Epithelial cell of proximal tubule (primary cell): ENCODE measurements around the gene FIBP. TPM values are rescaled to one million over a fixed set of nuclear protein-coding genes. Genes with fewer than 3 reads are reported as not detected.

ENCODE experiments used
- DNase-seq: peaks from one replicate; pipeline ENCODE4 v3.0.0-alpha.2; 2011; ENCODE audit warnings: low read depth
- H3K4me3 ChIP-seq: 2 replicates; pipeline ENCODE4 v1.5.1; 2011; ENCODE audit warnings: low read depth, mild to moderate bottlenecking, low read length
- CTCF ChIP-seq: conservative IDR thresholded peaks from 2 replicates; pipeline ENCODE4 v1.5.1; 2012; ENCODE audit warnings: low read depth, mild to moderate bottlenecking, low read length
- total RNA-seq: library from RNA; depleted of rRNA; stranded (reverse); fragments of >200 nt; gene quantifications from 2 replicates; pipeline ENCODE4 v1.2.3, GENCODE V29; 2015

The FIBP gene
- total RNA-seq, 1 donor from 2014 or later: 85.3 TPM

GRCh38 chr11:65856689-65857499 lies 31.4 kb downstream of the FIBP start:
- no peak for TF ChIP-seq CTCF
- DNase-seq: no peak

GRCh38 chr11:65855927-65856363 lies 32.3 kb downstream of the FIBP start:
- H3K4me3 ChIP-seq: peak overlapping the region; percentile 98
- TF ChIP-seq CTCF: no peak
- DNase-seq: no peak

More at GRCh38 chr11:65856689-65857499, 31.4 kb downstream of the FIBP start:
- H3K4me3 ChIP-seq: peak overlapping the region; percentile 98

GRCh38 chr11:65854852-65855837 lies 33.1 kb downstream of the FIBP start:
- H3K4me3 ChIP-seq: no peak overlapping the region
- DNase-seq: no peak

GRCh38 chr11:65854161-65854592 lies 34.1 kb downstream of the FIBP start:
- no peak overlapping the region for H3K4me3 ChIP-seq
- no peak for DNase-seq
- TF ChIP-seq CTCF: no peak

More at GRCh38 chr11:65854852-65855837, 33.1 kb downstream of the FIBP start:
- no peak for TF ChIP-seq CTCF

- no peak overlapping the region for H3K4me3 ChIP-seq
- DNase-seq: no peak
- peak; percentile 9 for TF ChIP-seq CTCF
Measured at GRCh38 chr11:65853246-65853979, 34.9 kb downstream of the FIBP start.

GRCh38 chr11:65852508-65853245 lies 35.6 kb downstream of the FIBP start:
- no peak for TF ChIP-seq CTCF
- DNase-seq: no peak
- no peak overlapping the region for H3K4me3 ChIP-seq
